NCI-H2227 (cell line): Measurements from ENCODE around the gene RIIAD1.
A peak's percentile ranks its signal among the peaks of the same experiment; 100 is the strongest.
"Not testable (repeated sequence)": the region's sequence is repeated elsewhere in the genome, so short reads cannot be mapped to it uniquely, and the experiment has no call there.

Source experiments
- DNase-seq: peaks from one replicate; lab custom pipeline; 2025; ENCODE audit not compliant: unreplicated experiment; lab: John Stamatoyannopoulos, UW

Gene RIIAD1

GRCh38 chr1:151729966-151730291 lies 8.6 kb downstream of the RIIAD1 start:
- no peak for DNase-seq

- no peak for DNase-seq
These were observed 11.8 kb downstream of the RIIAD1 start for GRCh38 chr1:151733126-151733525.

GRCh38 chr1:151733995-151734394 lies 12.7 kb downstream of the RIIAD1 start:
- DNase-seq: not testable (repeated sequence)

GRCh38 chr1:151737026-151737425 lies 15.7 kb downstream of the RIIAD1 start:
- DNase-seq: no peak

- DNase-seq: no peak
These were observed 16.2 kb downstream of the RIIAD1 start for GRCh38 chr1:151737479-151737878.

GRCh38 chr1:151739590-151740355 lies 18.5 kb downstream of the RIIAD1 start:
- DNase-seq: no peak

GRCh38 chr1:151741516-151741915 lies 20.2 kb downstream of the RIIAD1 start:
- DNase-seq: no peak

GRCh38 chr1:151756291-151756690 lies 35.0 kb downstream of the RIIAD1 start:
- no peak for DNase-seq

GRCh38 chr1:151759241-151759640 lies 37.9 kb downstream of the RIIAD1 start:
- DNase-seq: no peak

- no peak for DNase-seq
These were observed 39.5 kb downstream of the RIIAD1 start for GRCh38 chr1:151760597-151761385.

- peak; percentile 89 for DNase-seq
These were observed 41.9 kb downstream of the RIIAD1 start, which contains the start of gene MRPL9 for GRCh38 chr1:151762941-151763921. TSS of gene MRPL9 (minus strand) at chr1:151763496. CDS start at chr1:151763479, 17 bp downstream.

GRCh38 chr1:151763990-151764389 lies 42.7 kb downstream of the RIIAD1 start:
- DNase-seq: no peak

- DNase-seq: not testable (repeated sequence)
These were observed 47.2 kb downstream of the RIIAD1 start for GRCh38 chr1:151768351-151769066.

- not testable (repeated sequence) for DNase-seq
These were observed 47.9 kb downstream of the RIIAD1 start for GRCh38 chr1:151769270-151769669.

- DNase-seq: no peak
These were observed 52.4 kb downstream of the RIIAD1 start for GRCh38 chr1:151773702-151774101.

GRCh38 chr1:151774256-151774922 lies 53.1 kb downstream of the RIIAD1 start:
- no peak for DNase-seq

- no peak for DNase-seq
These were observed 54.8 kb downstream of the RIIAD1 start for GRCh38 chr1:151775894-151776664.

- no peak for DNase-seq
These were observed 55.3 kb downstream of the RIIAD1 start for GRCh38 chr1:151776665-151777062.

GRCh38 chr1:151777317-151777716 lies 56.0 kb downstream of the RIIAD1 start:
- DNase-seq: no peak
